HepG2 (cell line): ENCODE results near the gene BABAM2. TPM values are rescaled to one million over a fixed set of nuclear protein-coding genes. Genes with fewer than 3 reads are reported as not detected.

Experiments used
- KLF15 ChIP-seq: sonication (generic); formaldehyde crosslinking; IDR thresholded peaks from 2 replicates; pipeline ENCODE4 v1.8.1; 2023; ENCODE audit warnings: borderline replicate concordance, mild to moderate bottlenecking, inconsistent platforms, missing genetic modification reagents, mixed read lengths
- SOX13 ChIP-seq, 3 experiments: fragments of 450-650 bp in 1 of 3; sonication (generic) in 1 of 3; formaldehyde crosslinking in 1 of 3; IDR thresholded peaks in 2 of 3; conservative IDR thresholded peaks in 1 of 3; 2 replicates each; pipeline versions ENCODE4 v1.5.0 to v1.6.1; 2016 to 2020; ENCODE audit warnings: antibody characterized with exemption in 1 of 3, mild to moderate bottlenecking in 1 of 3, missing compliant biosample characterization in 1 of 3, missing genetic modification reagents in 1 of 3, moderate library complexity in 1 of 3
- ZNF235 ChIP-seq: sonication (generic); formaldehyde crosslinking; IDR thresholded peaks from 2 replicates; pipeline ENCODE4 v1.8.1; 2023; ENCODE audit warnings: mild to moderate bottlenecking, missing genetic modification reagents, borderline replicate concordance
- ZNF75D ChIP-seq: sonication (generic); formaldehyde crosslinking; IDR thresholded peaks from 2 replicates; pipeline ENCODE4 v1.8.1; 2023; ENCODE audit warnings: missing genetic modification reagents, mild to moderate bottlenecking, borderline replicate concordance
- ZNF782 ChIP-seq: sonication (generic); formaldehyde crosslinking; IDR thresholded peaks from 2 replicates; pipeline ENCODE4 v1.4.0; 2020; ENCODE audit warnings: missing genetic modification reagents, mild to moderate bottlenecking, borderline replicate concordance
- ZSCAN20 ChIP-seq: sonication (generic); formaldehyde crosslinking; IDR thresholded peaks from 2 replicates; pipeline ENCODE4 v1.4.0; 2020; ENCODE audit warnings: missing genetic modification reagents, mild to moderate bottlenecking, borderline replicate concordance
- polyA plus RNA-seq, 8 experiments: library from polyadenylated mRNA; depleted of rRNA in 3 of 8; stranded (reverse) in 7 of 8; unstranded in 1 of 8; fragments of >200 nt; fragmentation: Illumina TruSeq in 4 of 8; extraction: Trizol in 4 of 8; gene quantifications; 2 replicates each; pipeline versions ENCODE4 v1.2.1 to v1.2.3, GENCODE V29; 2011 to 2016; ENCODE audit warnings: low read depth in 4 of 8, missing spikeins in 1 of 8, mixed read lengths in 1 of 8; ENCODE audit not compliant: insufficient read depth in 1 of 8
- total RNA-seq, 5 experiments: library from RNA; depleted of rRNA; stranded (reverse); fragments of >200 nt; fragmentation: Illumina TruSeq; extraction: Trizol; gene quantifications; 2 replicates each; pipeline ENCODE4 v1.2.3, GENCODE V29; 2016; ENCODE audit warnings: low read depth in 1 of 5
- TF ChIP-seq, protein P1 (sequence below): sonication (generic); formaldehyde crosslinking; IDR thresholded peaks from 2 replicates; pipeline ENCODE4 v1.4.0; 2020; ENCODE audit warnings: missing genetic modification reagents
- TF ChIP-seq, protein P2 (sequence below): sonication (generic); formaldehyde crosslinking; IDR thresholded peaks from one replicate; pipeline ENCODE4 v1.5.1; 2020; ENCODE audit warnings: mild to moderate bottlenecking, missing genetic modification reagents; ENCODE audit errors: not compliant biosample characterization
- TF ChIP-seq, protein P3 (sequence below): sonication (generic); formaldehyde crosslinking; IDR thresholded peaks from 2 replicates; pipeline ENCODE4 v1.4.0; 2020; ENCODE audit warnings: missing genetic modification reagents
- TF ChIP-seq, protein P4 (sequence below): sonication (generic); formaldehyde crosslinking; IDR thresholded peaks from 2 replicates; pipeline ENCODE4 v1.4.0; 2020; ENCODE audit warnings: missing genetic modification reagents, borderline replicate concordance

Gene BABAM2
- total and polyA plus RNA-seq, 2 of the 13 experiments (the other 11 are each of a cell fraction or from before 2014, with no cell fraction given) = 24.9 to 28.0 TPM

DNA sequence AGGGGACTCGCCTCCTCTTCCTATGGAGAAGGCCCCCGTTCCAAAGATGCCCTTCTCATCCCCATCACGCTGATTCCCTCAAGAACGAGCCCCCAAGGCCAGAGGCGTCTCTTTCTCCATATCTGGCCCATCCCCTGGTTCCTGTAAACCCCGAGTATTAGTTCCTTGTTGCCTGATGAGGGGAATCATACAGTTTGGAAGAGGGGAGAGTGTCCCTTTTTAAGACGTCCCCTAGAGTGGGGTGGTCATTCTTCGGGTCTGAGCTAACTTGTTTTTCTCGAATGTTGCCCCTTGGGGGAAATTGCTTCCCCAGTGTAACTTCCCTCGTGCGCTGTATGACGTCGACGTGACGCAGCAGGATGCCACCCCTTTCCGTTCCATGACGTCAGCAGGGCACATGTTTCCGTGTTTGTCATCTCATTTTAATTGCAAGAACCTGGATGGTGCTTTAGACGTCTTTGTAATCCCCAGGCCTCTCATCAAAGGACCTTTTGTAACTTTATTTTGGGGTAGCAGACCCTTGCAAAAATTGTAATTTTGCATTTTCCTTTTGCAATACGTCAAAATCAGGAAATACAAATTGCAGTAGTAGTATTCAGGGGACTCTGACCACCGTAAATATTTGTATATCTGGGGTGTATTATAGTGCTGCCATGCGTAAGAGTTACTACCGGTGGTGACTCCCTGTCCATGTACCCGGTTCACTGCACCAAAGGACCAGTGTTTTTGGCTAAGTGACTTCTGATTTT is 569 bp downstream of the BABAM2 start (continued):
- no peak for TF ChIP-seq ZSCAN20 (CRISPR knock-in tag)
- TF ChIP-seq, protein P1, sequence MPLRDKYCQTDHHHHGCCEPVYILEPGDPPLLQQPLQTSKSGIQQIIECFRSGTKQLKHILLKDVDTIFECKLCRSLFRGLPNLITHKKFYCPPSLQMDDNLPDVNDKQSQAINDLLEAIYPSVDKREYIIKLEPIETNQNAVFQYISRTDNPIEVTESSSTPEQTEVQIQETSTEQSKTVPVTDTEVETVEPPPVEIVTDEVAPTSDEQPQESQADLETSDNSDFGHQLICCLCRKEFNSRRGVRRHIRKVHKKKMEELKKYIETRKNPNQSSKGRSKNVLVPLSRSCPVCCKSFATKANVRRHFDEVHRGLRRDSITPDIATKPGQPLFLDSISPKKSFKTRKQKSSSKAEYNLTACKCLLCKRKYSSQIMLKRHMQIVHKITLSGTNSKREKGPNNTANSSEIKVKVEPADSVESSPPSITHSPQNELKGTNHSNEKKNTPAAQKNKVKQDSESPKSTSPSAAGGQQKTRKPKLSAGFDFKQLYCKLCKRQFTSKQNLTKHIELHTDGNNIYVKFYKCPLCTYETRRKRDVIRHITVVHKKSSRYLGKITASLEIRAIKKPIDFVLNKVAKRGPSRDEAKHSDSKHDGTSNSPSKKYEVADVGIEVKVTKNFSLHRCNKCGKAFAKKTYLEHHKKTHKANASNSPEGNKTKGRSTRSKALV (CRISPR knock-in tag) = no peak
- TF ChIP-seq, protein P2, sequence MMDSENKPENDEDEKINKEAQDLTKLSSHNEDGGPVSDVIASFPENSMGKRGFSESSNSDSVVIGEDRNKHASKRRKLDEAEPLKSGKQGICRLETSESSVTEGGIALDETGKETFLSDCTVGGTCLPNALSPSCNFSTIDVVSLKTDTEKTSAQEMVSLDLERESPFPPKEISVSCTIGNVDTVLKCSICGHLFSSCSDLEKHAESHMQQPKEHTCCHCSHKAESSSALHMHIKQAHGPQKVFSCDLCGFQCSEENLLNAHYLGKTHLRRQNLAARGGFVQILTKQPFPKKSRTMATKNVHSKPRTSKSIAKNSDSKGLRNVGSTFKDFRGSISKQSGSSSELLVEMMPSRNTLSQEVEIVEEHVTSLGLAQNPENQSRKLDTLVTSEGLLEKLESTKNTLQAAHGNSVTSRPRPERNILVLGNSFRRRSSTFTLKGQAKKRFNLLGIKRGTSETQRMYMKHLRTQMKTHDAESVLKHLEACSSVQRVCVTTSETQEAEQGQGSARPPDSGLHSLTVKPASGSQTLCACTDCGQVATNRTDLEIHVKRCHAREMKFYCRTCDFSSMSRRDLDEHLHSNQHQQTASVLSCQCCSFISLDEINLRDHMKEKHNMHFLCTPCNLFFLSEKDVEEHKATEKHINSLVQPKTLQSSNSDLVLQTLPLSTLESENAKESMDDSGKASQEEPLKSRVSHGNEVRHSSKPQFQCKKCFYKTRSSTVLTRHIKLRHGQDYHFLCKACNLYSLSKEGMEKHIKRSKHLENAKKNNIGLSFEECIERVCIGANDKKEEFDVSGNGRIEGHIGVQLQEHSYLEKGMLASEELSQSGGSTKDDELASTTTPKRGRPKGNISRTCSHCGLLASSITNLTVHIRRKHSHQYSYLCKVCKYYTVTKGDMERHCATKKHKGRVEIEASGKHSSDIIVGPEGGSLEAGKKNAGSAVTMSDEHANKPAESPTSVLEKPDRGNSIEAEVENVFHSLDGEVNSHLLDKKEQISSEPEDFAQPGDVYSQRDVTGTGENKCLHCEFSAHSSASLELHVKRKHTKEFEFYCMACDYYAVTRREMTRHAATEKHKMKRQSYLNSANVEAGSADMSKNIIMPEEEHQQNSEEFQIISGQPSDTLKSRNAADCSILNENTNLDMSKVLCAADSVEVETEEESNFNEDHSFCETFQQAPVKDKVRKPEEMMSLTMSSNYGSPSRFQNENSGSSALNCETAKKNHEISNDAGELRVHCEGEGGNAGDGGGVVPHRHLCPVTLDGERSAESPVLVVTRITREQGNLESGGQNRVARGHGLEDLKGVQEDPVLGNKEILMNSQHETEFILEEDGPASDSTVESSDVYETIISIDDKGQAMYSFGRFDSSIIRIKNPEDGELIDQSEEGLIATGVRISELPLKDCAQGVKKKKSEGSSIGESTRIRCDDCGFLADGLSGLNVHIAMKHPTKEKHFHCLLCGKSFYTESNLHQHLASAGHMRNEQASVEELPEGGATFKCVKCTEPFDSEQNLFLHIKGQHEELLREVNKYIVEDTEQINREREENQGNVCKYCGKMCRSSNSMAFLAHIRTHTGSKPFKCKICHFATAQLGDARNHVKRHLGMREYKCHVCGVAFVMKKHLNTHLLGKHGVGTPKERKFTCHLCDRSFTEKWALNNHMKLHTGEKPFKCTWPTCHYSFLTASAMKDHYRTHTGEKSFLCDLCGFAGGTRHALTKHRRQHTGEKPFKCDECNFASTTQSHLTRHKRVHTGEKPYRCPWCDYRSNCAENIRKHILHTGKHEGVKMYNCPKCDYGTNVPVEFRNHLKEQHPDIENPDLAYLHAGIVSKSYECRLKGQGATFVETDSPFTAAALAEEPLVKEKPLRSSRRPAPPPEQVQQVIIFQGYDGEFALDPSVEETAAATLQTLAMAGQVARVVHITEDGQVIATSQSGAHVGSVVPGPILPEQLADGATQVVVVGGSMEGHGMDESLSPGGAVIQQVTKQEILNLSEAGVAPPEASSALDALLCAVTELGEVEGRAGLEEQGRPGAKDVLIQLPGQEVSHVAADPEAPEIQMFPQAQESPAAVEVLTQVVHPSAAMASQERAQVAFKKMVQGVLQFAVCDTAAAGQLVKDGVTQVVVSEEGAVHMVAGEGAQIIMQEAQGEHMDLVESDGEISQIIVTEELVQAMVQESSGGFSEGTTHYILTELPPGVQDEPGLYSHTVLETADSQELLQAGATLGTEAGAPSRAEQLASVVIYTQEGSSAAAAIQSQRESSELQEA (CRISPR knock-in tag) = peak; percentile 26
- TF ChIP-seq SOX13 (IDR thresholded peaks at IDR 0.05) = peak; percentile 35; the same call in 1 of the 2 replicates
- TF ChIP-seq SOX13 (CRISPR knock-in tag; conservative IDR thresholded peaks at IDR 0.05 in 1 of 2, IDR thresholded peaks at IDR 0.05 in 1 of 2) = no peak
- 0 out of 2 replicates have a peak, but pooled peaks have one; percentile 33 for TF ChIP-seq ZNF782 (CRISPR knock-in tag)
- TF ChIP-seq, protein P3, sequence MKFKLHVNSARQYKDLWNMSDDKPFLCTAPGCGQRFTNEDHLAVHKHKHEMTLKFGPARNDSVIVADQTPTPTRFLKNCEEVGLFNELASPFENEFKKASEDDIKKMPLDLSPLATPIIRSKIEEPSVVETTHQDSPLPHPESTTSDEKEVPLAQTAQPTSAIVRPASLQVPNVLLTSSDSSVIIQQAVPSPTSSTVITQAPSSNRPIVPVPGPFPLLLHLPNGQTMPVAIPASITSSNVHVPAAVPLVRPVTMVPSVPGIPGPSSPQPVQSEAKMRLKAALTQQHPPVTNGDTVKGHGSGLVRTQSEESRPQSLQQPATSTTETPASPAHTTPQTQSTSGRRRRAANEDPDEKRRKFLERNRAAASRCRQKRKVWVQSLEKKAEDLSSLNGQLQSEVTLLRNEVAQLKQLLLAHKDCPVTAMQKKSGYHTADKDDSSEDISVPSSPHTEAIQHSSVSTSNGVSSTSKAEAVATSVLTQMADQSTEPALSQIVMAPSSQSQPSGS = no peak
- TF ChIP-seq ZNF75D = no peak
- TF ChIP-seq, protein P4, sequence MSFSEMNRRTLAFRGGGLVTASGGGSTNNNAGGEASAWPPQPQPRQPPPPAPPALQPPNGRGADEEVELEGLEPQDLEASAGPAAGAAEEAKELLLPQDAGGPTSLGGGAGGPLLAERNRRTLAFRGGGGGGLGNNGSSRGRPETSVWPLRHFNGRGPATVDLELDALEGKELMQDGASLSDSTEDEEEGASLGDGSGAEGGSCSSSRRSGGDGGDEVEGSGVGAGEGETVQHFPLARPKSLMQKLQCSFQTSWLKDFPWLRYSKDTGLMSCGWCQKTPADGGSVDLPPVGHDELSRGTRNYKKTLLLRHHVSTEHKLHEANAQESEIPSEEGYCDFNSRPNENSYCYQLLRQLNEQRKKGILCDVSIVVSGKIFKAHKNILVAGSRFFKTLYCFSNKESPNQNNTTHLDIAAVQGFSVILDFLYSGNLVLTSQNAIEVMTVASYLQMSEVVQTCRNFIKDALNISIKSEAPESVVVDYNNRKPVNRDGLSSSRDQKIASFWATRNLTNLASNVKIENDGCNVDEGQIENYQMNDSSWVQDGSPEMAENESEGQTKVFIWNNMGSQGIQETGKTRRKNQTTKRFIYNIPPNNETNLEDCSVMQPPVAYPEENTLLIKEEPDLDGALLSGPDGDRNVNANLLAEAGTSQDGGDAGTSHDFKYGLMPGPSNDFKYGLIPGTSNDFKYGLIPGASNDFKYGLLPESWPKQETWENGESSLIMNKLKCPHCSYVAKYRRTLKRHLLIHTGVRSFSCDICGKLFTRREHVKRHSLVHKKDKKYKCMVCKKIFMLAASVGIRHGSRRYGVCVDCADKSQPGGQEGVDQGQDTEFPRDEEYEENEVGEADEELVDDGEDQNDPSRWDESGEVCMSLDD (CRISPR knock-in tag) = peak; percentile 98
- 0 out of 2 replicates have a peak, but pooled peaks have one; percentile 9 for TF ChIP-seq KLF15 (CRISPR knock-in tag)
- TF ChIP-seq ZNF235 (CRISPR knock-in tag) = no peak
